Body of pancreas (tissue), 4 donors: ENCODE measurements around the gene FADS1.

Experiments
- POLR2A ChIP-seq, 3 donors: fragments of 450-650 bp; IDR thresholded peaks; one replicate each; pipeline ENCODE4 v1.6.1; 2016; ENCODE audit warnings: antibody characterized with exemption in 3 of 3, mild to moderate bottlenecking in 2 of 3
- TF ChIP-seq, protein P1 (sequence below), 7 experiments: fragments of 450-650 bp in 4 of 7; fragments of 200-600 bp in 3 of 7; sonication (generic) in 3 of 7; IDR thresholded peaks; one replicate each; pipeline ENCODE4 v1.5.1; 2016 to 2019; ENCODE audit warnings: antibody characterized with exemption in 7 of 7

DNA sequence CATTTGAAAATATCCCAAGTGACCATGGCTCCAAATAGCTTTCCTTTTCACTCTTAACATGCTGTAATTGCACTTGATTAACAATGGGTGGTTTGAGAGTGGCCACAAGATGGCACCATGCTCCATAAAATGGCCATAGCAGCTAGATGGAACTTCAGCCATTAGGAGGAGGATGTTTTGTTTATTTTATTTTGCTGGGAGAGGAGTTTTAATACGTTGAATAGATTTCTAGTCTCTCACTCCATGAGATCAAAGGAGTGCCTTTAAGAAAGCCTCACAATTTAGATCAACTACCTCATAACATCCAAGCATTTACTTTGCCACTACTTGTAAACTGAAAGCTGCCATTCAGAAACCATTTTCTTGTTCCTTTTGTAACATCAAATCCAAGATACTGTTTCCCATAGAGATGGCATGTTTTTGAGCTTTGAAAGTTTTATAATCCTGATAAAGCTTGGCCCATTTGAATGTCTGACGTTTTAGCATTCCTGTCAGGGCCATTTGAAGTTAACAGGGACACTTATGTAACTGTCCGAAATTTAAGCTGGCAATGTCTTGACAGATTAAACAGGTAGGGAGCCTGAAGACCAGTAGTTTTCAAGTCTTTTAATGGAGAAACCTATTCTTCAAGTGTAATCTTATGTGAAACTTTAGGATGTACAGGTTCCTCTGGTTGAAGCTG, 19.4 kb downstream of the FADS1 start:
- TF ChIP-seq, protein P1, sequence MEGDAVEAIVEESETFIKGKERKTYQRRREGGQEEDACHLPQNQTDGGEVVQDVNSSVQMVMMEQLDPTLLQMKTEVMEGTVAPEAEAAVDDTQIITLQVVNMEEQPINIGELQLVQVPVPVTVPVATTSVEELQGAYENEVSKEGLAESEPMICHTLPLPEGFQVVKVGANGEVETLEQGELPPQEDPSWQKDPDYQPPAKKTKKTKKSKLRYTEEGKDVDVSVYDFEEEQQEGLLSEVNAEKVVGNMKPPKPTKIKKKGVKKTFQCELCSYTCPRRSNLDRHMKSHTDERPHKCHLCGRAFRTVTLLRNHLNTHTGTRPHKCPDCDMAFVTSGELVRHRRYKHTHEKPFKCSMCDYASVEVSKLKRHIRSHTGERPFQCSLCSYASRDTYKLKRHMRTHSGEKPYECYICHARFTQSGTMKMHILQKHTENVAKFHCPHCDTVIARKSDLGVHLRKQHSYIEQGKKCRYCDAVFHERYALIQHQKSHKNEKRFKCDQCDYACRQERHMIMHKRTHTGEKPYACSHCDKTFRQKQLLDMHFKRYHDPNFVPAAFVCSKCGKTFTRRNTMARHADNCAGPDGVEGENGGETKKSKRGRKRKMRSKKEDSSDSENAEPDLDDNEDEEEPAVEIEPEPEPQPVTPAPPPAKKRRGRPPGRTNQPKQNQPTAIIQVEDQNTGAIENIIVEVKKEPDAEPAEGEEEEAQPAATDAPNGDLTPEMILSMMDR (IDR thresholded peaks at IDR 0.05), result peak; percentile 63 to 95 (median 87)
- no peak for TF ChIP-seq POLR2A (IDR thresholded peaks at IDR 0.05)
